ENCODE data around the gene TM2D1. TPM values are rescaled to one million over a fixed set of nuclear protein-coding genes. Genes with fewer than 3 reads are reported as not detected.
"Not testable (repeated sequence)": the region's sequence is repeated elsewhere in the genome, so short reads cannot be mapped to it uniquely, and the experiment has no call there.

Gene TM2D1
- total and polyA plus RNA-seq, 10 donors = 17.0 to 68.6 (median 46.3) TPM

DNA sequence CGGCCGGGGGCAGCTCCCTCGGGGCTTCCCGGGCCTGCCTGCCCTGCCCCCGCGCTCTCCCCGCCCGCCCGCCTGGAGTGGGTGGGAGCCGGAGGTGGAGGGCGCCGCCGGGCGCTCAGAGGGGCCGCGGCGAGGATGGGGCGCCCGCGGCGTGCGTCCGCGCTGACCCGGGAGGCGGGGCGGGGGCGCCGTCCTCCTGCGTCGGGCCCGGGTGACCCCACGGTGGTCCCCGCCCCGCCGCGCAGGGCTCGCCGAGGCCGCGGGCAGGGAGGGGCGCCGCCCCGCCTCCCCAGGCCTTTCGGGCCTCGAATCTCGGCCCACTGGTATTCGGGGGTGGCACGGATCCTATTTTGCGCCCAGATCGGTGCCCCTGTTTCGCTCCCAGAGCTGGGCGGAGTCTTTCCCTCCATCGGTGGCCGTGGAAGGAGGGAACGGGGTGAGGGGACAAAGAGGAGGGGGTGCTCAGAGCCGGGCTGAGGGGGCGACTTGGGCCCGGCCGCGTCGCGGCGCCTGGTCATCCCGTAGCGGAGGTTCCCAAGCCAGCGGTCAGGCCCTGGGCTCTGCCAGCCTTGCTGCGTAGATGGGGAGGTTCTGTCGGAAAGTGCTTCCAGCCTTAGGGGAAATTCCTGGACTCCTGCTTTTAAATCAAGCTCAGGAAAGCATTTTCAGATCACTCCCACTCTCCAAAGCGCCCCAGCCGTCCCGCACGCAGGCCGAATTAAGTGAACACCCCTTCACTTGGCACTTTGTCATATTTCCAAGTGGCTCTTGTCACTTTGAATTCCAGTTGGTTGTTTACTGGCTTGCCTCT lies 17.9 kb upstream of the TM2D1 start:
- Histone ChIP-seq H3K4me3 (peak overlapping the region; percentile 71 to 94 (median 86)), H3K27ac (peak overlapping the region; percentile 84 to 94 (median 91)), H3K9me3 (no peaks in the 10 kb centered on the region), H3K4me1 (peaks cover 7 to 44% (median 22%) of the 10 kb centered on the region in 6 donors), H3K27me3 (replicated peaks in 1 of 7) (peaks cover 0 to 13% (median 0%) of the 10 kb centered on the region in 7 donors), H3K36me3 (no peaks in the 10 kb centered on the region)
- intact Hi-C loops (cut with DNase I; ENCODE audit: low total_unique reads) = no loop called here
- peak; percentile 83 for DNase-seq
- TF ChIP-seq POLR2AphosphoS5 (IDR thresholded peaks at IDR 0.05) = peak; percentile 35 to 72 (median 55)
- TF ChIP-seq POLR2A (IDR thresholded peaks at IDR 0.05) = no peak
- 4 to 15% (median 7%) methylated on average over 16 to 74 of the region's 74 CpGs for WGBS, 5 donors

DNA sequence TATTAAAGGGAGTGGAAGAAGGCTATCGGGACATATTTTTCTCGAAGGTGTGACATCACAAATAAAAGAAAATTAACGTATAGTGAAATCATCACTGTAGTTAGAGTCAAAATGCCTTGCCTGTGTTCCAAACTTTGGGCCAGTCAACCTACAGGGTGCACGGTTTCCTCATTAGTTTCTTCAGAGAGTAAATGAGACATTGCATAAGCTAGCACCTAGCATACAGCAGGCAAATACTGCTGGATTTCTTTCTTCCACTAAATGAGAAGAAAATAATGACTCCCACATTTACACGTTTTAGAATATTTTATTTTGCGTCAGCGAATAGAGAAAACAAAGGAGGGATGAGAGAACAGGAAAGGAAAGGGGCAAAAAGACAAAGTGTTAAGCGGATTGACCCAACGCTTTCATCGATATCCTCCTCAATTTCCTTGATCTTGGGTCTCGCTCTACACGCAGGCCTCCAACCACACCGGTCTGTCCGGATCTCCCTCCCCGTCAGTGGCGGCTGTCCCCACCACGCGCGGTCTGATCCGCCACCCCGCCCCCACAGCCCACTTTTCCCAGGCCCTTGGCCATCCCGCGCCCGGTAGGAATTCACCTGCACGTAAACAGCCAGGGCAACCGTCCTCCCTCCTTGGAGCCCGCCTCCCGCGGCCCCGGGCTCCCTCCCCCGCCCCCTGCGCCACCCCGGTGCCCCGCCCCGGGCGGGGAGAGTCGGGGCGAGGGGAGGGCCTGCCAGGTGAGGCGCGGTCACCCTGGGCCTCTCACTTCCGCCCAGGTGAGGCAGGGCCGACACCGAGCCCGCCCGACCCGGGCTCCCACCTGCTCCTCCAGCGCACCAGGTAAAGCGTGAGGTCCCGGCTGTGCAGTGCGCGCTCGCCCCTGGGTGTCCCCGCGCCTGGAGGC lies 17.0 kb upstream of the TM2D1 start, which contains the start of gene PATJ:
PATJ (plus strand) TSS at position 770 of the 909 bp plus-strand sequence. CDS start 20,413 bp downstream, outside the sequence.
- no peaks in the 10 kb centered on the region for H3K36me3 ChIP-seq
- TF ChIP-seq, protein P1, sequence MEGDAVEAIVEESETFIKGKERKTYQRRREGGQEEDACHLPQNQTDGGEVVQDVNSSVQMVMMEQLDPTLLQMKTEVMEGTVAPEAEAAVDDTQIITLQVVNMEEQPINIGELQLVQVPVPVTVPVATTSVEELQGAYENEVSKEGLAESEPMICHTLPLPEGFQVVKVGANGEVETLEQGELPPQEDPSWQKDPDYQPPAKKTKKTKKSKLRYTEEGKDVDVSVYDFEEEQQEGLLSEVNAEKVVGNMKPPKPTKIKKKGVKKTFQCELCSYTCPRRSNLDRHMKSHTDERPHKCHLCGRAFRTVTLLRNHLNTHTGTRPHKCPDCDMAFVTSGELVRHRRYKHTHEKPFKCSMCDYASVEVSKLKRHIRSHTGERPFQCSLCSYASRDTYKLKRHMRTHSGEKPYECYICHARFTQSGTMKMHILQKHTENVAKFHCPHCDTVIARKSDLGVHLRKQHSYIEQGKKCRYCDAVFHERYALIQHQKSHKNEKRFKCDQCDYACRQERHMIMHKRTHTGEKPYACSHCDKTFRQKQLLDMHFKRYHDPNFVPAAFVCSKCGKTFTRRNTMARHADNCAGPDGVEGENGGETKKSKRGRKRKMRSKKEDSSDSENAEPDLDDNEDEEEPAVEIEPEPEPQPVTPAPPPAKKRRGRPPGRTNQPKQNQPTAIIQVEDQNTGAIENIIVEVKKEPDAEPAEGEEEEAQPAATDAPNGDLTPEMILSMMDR (IDR thresholded peaks at IDR 0.05 in 8 of 11, conservative IDR thresholded peaks at IDR 0.05 in 3 of 11) = no peak
- peak; percentile 8 to 56 (median 9) for TF ChIP-seq POLR2AphosphoS5 (IDR thresholded peaks at IDR 0.05)
- H3K4me3 ChIP-seq = peak within 1 kb of the TSS; percentile 71 to 94 (median 86)
- peak; percentile 90 for DNase-seq
- H3K4me1 ChIP-seq = peaks cover 7 to 42% (median 22%) of the 10 kb centered on the region in 6 donors
- H3K27ac ChIP-seq = peak within 1 kb of the TSS; percentile 84 to 94 (median 91)
- H3K27me3 ChIP-seq (replicated peaks in 1 of 7) = peaks cover 0 to 13% (median 0%) of the 10 kb centered on the region in 7 donors
- WGBS, 5 donors = 5 to 8% (median 5%) methylated on average over 29 to 54 of the region's 54 CpGs
- no peaks in the 10 kb centered on the region for H3K9me3 ChIP-seq
- intact Hi-C loops (cut with DNase I; ENCODE audit: low total_unique reads) = no loop called here

DNA sequence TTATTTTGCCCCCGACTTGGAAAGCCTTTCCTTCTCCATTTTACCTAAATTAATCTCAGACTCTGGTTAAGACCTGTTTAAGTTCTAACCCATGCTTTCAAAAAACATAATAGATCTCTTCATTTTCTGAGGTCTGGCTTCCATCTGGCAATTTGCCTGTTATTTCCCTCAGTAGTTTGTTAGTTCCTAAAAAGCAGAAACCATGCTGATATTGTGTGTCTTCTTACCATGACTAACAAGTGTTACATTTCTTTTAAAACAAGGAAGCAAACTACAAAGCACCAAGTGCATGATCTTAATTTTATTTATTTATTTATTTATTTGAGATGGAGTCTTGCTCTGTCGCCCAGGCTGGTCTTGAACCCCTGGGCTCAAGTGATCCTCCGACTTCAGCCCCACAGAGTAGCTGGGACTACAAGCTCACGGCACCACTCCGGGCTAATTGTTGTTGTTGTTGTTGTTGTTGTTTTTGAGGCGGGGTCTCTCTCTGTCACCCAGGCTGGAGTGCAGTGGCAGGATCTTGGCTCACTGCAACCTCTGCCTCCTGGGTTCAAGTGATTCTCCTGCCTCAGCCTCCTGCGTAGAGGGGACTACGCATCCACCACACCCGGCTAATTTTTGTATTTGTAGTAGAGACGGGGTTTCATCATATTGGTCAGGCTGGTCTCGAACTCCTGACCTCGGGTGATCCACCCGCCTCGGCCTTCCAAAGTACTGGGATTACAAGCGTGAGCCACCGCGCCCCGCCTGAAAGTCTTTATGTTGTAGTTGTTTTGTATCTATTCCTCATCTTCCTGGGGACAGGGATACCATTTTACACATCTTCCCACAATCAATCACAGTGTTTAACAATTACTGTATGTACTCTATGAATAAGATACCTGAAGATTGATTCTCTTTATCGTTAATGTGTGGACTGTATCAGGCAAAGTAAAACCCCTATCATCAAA lies 16.1 kb upstream of the TM2D1 start:
- Histone ChIP-seq H3K4me3 (peak overlapping the region in 3 of 8 donors; percentile 79 to 94 (median 87)), H3K27ac (peak overlapping the region in 6 of 8 donors; percentile 89 to 94 (median 91)), H3K36me3 (no peaks in the 10 kb centered on the region), H3K9me3 (no peaks in the 10 kb centered on the region), H3K27me3 (replicated peaks in 1 of 7) (peaks cover 0 to 13% (median 0%) of the 10 kb centered on the region in 7 donors), H3K4me1 (peaks cover 7 to 32% (median 22%) of the 10 kb centered on the region in 6 donors)
- DNase-seq = no peak
- TF ChIP-seq POLR2A (IDR thresholded peaks at IDR 0.05) = no peak
- TF ChIP-seq POLR2AphosphoS5 (IDR thresholded peaks at IDR 0.05) = no peak
- TF ChIP-seq, protein P1 (IDR thresholded peaks at IDR 0.05 in 8 of 11, conservative IDR thresholded peaks at IDR 0.05 in 3 of 11) = no peak
- WGBS, 5 donors = 90 to 95% (median 93%) methylated on average over 19 of the region's 19 CpGs
- intact Hi-C loops (cut with DNase I; ENCODE audit: low total_unique reads) = no loop called here

DNA sequence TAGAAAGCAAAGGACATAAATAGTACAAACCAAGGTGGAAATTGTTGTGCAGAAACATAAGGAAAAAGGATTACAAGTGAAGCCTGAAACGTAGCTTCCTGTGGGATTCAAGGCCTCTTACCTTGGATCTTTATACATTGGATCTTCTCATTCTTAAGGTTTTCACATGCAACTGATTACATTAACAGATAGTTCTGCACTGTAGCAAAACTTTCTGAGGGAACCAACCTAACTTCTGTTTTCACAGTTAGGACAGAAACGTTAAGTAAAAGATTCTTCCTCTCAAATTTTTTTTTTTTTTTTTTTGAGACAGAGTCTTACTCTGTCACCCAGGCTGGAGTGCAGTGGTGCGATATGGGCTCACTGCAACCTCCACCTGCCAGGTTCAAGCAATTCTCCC lies 7.8 kb upstream of the TM2D1 start:
- Histone ChIP-seq H3K27me3 (replicated peaks in 1 of 7) (no peaks in the 10 kb centered on the region), H3K27ac (no peak overlapping the region), H3K9me3 (no peaks in the 10 kb centered on the region), H3K4me1 (peaks cover 0 to 16% (median 0%) of the 10 kb centered on the region in 6 donors), H3K4me3 (no peak overlapping the region), H3K36me3 (no peaks in the 10 kb centered on the region)
- no peak for DNase-seq
- 48 to 58% (median 53%) methylated on average over 3 of the region's 3 CpGs for WGBS, 5 donors
- TF ChIP-seq, protein P1 (IDR thresholded peaks at IDR 0.05 in 8 of 11, conservative IDR thresholded peaks at IDR 0.05 in 3 of 11) = no peak
- TF ChIP-seq POLR2AphosphoS5 (IDR thresholded peaks at IDR 0.05) (no peak), POLR2A (IDR thresholded peaks at IDR 0.05) (no peak)
- intact Hi-C loops (cut with DNase I; ENCODE audit: low total_unique reads) = no loop called here

DNA sequence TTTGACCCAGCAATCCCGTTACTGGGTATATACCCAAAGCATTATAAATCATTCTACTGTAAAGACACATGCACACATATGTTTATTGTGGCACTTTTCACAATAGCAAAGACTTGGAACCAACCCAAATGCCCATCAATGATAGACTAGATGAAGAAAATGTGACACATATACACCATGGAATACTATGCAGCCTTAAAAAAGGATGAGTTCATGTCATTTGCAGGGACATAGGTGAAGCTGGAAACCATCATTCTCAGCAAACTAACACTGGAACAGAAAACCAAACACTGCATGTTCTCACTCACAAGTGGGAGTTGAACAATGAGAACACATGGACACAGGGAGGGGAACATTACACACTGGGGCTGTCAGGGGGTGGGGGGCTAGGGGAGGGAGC lies 5.7 kb upstream of the TM2D1 start:
- H3K36me3 ChIP-seq; H3K9me3 ChIP-seq; H3K4me3 ChIP-seq; H3K27me3 ChIP-seq (replicated peaks in 1 of 7); DNase-seq; H3K27ac ChIP-seq; intact Hi-C loops (cut with DNase I; ENCODE audit: low total_unique reads): not testable (repeated sequence)
- peaks cover 0 to 24% (median 5%) of the 10 kb centered on the region in 6 donors for H3K4me1 ChIP-seq
- WGBS, 5 donors = 0 to 60% (median 39%) methylated on average over 1 of the region's 1 CpG
